PFSK-1 (cell line): ENCODE data around the gene PMM1.

Experiments used
- FOXP2 ChIP-seq: optimal IDR thresholded peaks from 2 replicates; pipeline ENCODE3; 2011; ENCODE audit warnings: borderline replicate concordance, control low read depth, inconsistent platforms; ENCODE audit not compliant: insufficient read depth; ENCODE audit errors: extremely low read length, extremely low read depth
- POLR2AphosphoS5 ChIP-seq: IDR thresholded peaks from 2 replicates; pipeline ENCODE4 v1.6.1; 2012; ENCODE audit warnings: low read depth, mild to moderate bottlenecking, control low read depth, low read length, moderate library complexity
- REST ChIP-seq, 2 experiments: IDR thresholded peaks; 2 replicates each; pipeline versions ENCODE4 v1.6.1 to v1.8.0; 2011 to 2012; ENCODE audit warnings: low read depth in 2 of 2, low read length in 2 of 2, control low read depth in 1 of 2, inconsistent platforms in 1 of 2, mild to moderate bottlenecking in 1 of 2, moderate library complexity in 1 of 2; ENCODE audit not compliant: insufficient read depth in 1 of 2
- SIN3A ChIP-seq: IDR thresholded peaks from 2 replicates; pipeline ENCODE4 v1.6.1; 2012; ENCODE audit warnings: mild to moderate bottlenecking, low read length, moderate library complexity, borderline replicate concordance; ENCODE audit not compliant: insufficient read depth
- TAF1 ChIP-seq: IDR thresholded peaks from 2 replicates; pipeline ENCODE4 v1.6.1; 2012; ENCODE audit warnings: low read length, control low read depth, borderline replicate concordance; ENCODE audit not compliant: insufficient read depth

- TF ChIP-seq TAF1 (no peak), SIN3A (no peak), REST (IDR thresholded peaks at IDR 0.05; ENCODE audit: insufficient read depth in 1 of 2, low read depth in 2 of 2, low read length in 2 of 2) (no peak), POLR2AphosphoS5 (peak; percentile 19; the same call in 1 of the 2 replicates), FOXP2 (no peak)
These were observed 32.0 kb downstream of the PMM1 start for GRCh38 chr22:41557401-41558240.
